Activated B cell treated with CpG ODN at 0.5 μM for 24 hours (primary cell): Measurements from ENCODE around the gene CALR3. TPM values are rescaled to one million over a fixed set of nuclear protein-coding genes. Genes with fewer than 3 reads are reported as not detected.
"Not testable (repeated sequence)": the region's sequence is repeated elsewhere in the genome, so short reads cannot be mapped to it uniquely, and the experiment has no call there.

ENCODE experiments used
- ATAC-seq: fragments of 200-7000 bp; cut with Tn5 transposase; one replicate; pipeline ENCODE4 v1.10.0; 2021; ENCODE audit warnings: low read depth, mild to moderate bottlenecking, moderate library complexity
- CTCF ChIA-PET: fragments of 350-600 bp; sonication (Branson Sonifier 250); formaldehyde crosslinking; loops from one replicate; lab custom pipeline; 2021; ENCODE audit warnings: antibody characterized with exemption; lab: Charles Lee
- POLR2A ChIA-PET: fragments of 350-600 bp; sonication (Branson Sonifier 250); formaldehyde crosslinking; loops from one replicate; lab custom pipeline; 2021; ENCODE audit warnings: antibody characterized with exemption; lab: Charles Lee
- DNase-seq: peaks from one replicate; pipeline ENCODE4 v3.0.0; 2022
- H3K27ac Mint-ChIP-seq: one replicate; pipeline ENCODE4 v1.8.0; 2020; ENCODE audit warnings: mixed read lengths
- H3K27me3 Mint-ChIP-seq: one replicate; pipeline ENCODE4 v1.8.0; 2021; ENCODE audit warnings: mixed read lengths
- H3K36me3 Mint-ChIP-seq: one replicate; pipeline ENCODE4 v1.8.0; 2021; ENCODE audit warnings: low read depth, mixed read lengths
- H3K4me1 Mint-ChIP-seq: one replicate; pipeline ENCODE4 v1.8.0; 2021; ENCODE audit warnings: mixed read lengths
- H3K4me3 Mint-ChIP-seq: one replicate; pipeline ENCODE4 v1.8.0; 2020; ENCODE audit warnings: mild to moderate bottlenecking, mixed read lengths
- H3K9me3 Mint-ChIP-seq: one replicate; pipeline ENCODE4 v1.8.0; 2020; ENCODE audit warnings: mixed read lengths
- intact Hi-C: fragments of 100-400 bp; cut with micrococcal nuclease; formaldehyde crosslinking; loops from one replicate; pipeline ENCODE4 v1.15.1; 2024
- total RNA-seq: library from RNA; stranded (reverse); gene quantifications from 2 replicates; pipeline ENCODE4 v1.2.3, GENCODE V29; 2022
- TF ChIP-seq, protein P1 (sequence below): fragments of 200-600 bp; IDR thresholded peaks from one replicate; pipeline ENCODE4 v1.8.0; 2022; ENCODE audit warnings: antibody characterized with exemption, mild to moderate bottlenecking

CALR3 gene
- total RNA-seq, 1 donor from 2014 or later: not detected

DNA sequence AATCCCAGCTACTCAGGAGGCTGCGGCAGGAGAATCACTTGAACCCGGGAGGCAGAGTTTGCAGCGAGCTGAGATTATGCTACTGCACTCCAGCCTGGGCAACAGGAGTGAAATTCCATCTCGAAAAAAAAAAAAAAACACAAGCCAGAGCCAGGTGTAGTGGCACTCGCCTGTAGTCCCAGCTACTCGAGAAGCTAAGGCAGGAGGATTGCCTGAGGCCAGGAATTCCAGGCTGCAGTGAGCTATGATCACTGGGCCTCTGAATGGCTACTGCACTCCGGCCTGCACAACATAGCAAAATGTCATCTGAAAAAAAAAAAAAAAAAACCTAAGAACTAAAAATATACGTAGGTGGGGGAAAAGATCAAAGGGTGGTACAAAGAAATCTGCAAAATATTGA is 43.6 kb downstream of the CALR3 start:
- peaks cover 17% of the 10 kb centered on the region for H3K36me3 Mint-ChIP-seq
- H3K27me3 Mint-ChIP-seq: no peaks in the 10 kb centered on the region
- H3K27ac Mint-ChIP-seq: no peak overlapping the region
- peaks cover 67% of the 10 kb centered on the region for H3K4me1 Mint-ChIP-seq
- POLR2A ChIA-PET: interaction anchor here (0.6 to 0.9 kb wide), 3 partner anchors 13 to 937 kb away, joined by 3 to 4 read pairs (median 4); no protein-coding TSS in a partner anchor
- H3K9me3 Mint-ChIP-seq: peaks cover 5% of the 10 kb centered on the region
- DNase-seq (no peak), ATAC-seq (no peak)
- H3K4me3 Mint-ChIP-seq: no peak overlapping the region
- intact Hi-C loops: no loop called here
- TF ChIP-seq, protein P1, sequence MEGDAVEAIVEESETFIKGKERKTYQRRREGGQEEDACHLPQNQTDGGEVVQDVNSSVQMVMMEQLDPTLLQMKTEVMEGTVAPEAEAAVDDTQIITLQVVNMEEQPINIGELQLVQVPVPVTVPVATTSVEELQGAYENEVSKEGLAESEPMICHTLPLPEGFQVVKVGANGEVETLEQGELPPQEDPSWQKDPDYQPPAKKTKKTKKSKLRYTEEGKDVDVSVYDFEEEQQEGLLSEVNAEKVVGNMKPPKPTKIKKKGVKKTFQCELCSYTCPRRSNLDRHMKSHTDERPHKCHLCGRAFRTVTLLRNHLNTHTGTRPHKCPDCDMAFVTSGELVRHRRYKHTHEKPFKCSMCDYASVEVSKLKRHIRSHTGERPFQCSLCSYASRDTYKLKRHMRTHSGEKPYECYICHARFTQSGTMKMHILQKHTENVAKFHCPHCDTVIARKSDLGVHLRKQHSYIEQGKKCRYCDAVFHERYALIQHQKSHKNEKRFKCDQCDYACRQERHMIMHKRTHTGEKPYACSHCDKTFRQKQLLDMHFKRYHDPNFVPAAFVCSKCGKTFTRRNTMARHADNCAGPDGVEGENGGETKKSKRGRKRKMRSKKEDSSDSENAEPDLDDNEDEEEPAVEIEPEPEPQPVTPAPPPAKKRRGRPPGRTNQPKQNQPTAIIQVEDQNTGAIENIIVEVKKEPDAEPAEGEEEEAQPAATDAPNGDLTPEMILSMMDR: no peak
- CTCF ChIA-PET: interaction anchor here (0.7 kb wide), 1 partner anchor 39 kb away, joined by 4 read pairs; no protein-coding TSS in a partner anchor

DNA sequence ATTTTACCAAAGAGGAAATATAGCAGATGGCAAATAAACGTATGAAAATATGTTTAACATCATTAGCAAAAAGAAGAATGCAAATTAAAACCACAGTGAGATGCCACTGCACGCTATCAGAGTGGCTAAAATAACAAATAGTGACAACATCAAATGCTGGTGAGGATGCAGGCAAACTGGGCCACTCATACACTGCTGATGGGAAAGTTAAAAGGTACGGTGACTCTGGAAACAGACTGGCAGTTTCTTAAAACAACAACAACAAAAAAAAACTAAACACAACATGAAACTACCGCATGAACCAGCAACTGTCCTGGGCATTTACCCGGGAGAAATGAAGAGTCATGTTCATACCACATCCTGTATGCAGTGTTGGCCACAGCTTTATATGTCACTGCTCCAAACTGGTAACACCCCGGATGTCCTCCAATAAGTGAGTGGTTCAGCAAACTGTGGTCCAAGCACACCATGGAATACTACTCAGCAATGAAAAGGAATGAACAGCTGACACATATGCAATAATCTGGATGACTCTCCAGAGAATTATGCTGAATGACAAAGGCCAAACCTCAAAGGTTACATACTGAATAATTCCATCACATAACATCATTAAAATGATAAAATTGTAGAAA is 46.5 kb downstream of the CALR3 start:
- DNase-seq: no peak
- H3K4me1 Mint-ChIP-seq: peaks cover 77% of the 10 kb centered on the region

DNA sequence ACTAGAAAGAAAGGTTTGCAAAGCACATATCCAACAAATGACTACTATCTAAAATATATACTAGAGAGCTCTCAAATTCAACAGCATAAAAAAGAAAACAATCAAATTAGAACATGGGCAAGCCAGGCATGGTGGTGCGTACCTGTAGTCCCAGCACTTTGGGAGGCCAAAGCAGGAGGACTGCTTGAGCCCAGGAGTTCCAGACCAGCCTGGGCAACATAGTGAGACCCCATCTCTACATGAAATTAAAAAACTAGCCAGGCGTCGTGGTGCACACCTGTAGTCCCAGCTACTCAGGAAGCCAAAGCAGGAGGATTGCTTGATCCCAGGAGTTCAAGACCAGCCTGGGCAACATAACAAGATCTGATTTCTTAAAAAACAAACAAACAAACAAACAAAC is 47.1 kb downstream of the CALR3 start:
- Mint-ChIP-seq H3K36me3 (peaks cover 17% of the 10 kb centered on the region), H3K4me3 (peak overlapping the region; percentile 67), H3K4me1 (peaks cover 77% of the 10 kb centered on the region), H3K27ac (peak overlapping the region; percentile 95)
- not testable (repeated sequence) for H3K27me3 Mint-ChIP-seq, ATAC-seq, DNase-seq, H3K9me3 Mint-ChIP-seq
- ChIA-PET POLR2A (interaction anchor here (0.5 to 7.3 kb wide), 16 partner anchors 8 to 858 kb away, joined by 3 to 126 read pairs (median 3); partner anchors contain the start of genes C19orf44, CALR3, KLF2 and TPM4), CTCF (interaction anchor here (1.2 kb wide), 1 partner anchor 22 kb away, joined by 3 read pairs; no protein-coding TSS in a partner anchor)
- intact Hi-C loops: loop anchor here (5.0 kb wide), 1 partner anchor 178 kb away; the partner anchor contains the start of gene MED26

More for the DNA sequence above, 46.5 kb downstream of the CALR3 start:
- POLR2A ChIA-PET: interaction anchor here (0.5 to 7.3 kb wide), 23 partner anchors 8 to 857 kb away, joined by 3 to 126 read pairs (median 3); partner anchors contain the start of genes C19orf44, CALR3, KLF2 and TPM4
- H3K9me3 Mint-ChIP-seq: peaks cover 5% of the 10 kb centered on the region
- H3K4me3 Mint-ChIP-seq: peak overlapping the region; percentile 67
- peak overlapping the region; percentile 95 for H3K27ac Mint-ChIP-seq
- H3K27me3 Mint-ChIP-seq: no peaks in the 10 kb centered on the region
- peaks cover 17% of the 10 kb centered on the region for H3K36me3 Mint-ChIP-seq
- TF ChIP-seq, protein P1: no peak
- ATAC-seq: peak; percentile 25
- CTCF ChIA-PET: interaction anchor here (1.2 kb wide), 1 partner anchor 21 kb away, joined by 3 read pairs; no protein-coding TSS in a partner anchor
- intact Hi-C loops: loop anchor here (5.0 kb wide), 1 partner anchor 178 kb away; the partner anchor contains the start of gene MED26

DNA sequence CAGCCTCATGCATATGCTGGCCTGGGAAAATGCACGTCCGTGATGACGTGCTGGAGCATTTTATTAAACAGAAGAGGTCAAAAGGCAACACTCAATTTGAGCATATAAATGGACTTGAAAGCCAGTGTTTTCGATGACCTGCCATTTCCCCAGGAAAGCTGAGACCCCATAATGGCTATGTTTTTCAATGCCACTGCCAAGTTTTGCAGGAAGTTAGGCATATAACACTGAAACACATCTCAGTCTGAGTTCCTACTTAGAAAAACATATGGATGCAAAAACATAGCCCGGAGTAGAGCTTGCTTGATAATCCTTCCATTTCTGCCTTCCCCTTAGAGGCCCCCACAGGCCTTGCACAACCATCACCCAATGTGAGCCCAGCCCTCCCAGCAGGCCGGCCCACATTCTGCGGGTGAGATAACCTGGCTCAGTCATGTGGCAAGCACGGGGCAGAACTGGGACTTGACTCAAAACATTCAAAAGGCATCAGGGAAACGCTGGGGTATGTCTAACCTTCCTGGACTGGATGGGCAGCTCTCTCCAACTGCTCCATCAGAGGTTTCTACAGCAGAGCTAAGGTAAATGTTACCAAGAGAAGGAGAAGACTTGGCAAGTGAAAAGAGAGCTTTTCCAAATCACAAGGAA is 49.1 kb downstream of the CALR3 start:
- intact Hi-C loops: loop anchor here (1.0 to 5.0 kb wide), 3 partner anchors 49 to 180 kb away; partner anchors contain the start of genes C19orf44, CALR3, CHERP and MED26
- peak; percentile 43 for ATAC-seq
- TF ChIP-seq, protein P1: no peak
- H3K27me3 Mint-ChIP-seq: no peaks in the 10 kb centered on the region
- H3K4me3 Mint-ChIP-seq: peak overlapping the region; percentile 64
- ChIA-PET CTCF (no interaction called here), POLR2A (interaction anchor here (0.5 to 7.3 kb wide), 13 partner anchors 10 to 1652 kb away, joined by 3 to 126 read pairs (median 4); partner anchors contain the start of genes C19orf44 and CALR3)
- H3K27ac Mint-ChIP-seq: peak overlapping the region; percentile 95
- DNase-seq: peak; percentile 52
- H3K4me1 Mint-ChIP-seq: peaks cover 94% of the 10 kb centered on the region
- H3K9me3 Mint-ChIP-seq: peaks cover 6% of the 10 kb centered on the region
- peaks cover 24% of the 10 kb centered on the region for H3K36me3 Mint-ChIP-seq

DNA sequence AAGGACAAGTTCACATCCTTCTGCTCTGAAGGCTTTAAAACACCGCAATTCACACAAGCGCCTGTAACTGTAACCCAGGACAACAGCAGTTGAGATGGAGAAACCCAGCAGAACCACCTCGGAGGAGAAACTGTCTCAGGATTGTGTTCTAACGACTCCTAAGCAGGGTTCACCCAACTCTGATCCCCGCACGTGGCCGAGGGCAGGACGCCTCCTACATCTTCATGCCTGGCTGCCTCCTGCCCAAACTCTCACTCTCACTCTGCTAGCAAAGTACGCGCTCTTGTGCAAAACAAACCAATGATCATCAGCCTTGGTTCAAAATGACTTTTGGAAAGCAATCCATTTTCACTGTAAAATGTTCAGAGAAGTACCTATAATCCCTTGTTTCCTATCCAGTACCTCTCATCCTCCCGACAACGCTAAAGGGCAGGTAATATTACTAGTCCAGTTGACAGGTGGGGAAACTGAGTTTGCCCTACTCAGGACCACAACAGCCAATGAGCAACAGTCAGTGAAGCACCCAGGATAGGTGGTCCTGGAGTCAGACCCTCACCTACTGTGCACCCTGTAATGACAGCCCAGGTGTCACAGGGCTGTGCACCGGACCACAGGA is 49.8 kb downstream of the CALR3 start:
- peak; percentile 33 for DNase-seq
- peak overlapping the region; percentile 64 for H3K4me3 Mint-ChIP-seq
- ChIA-PET POLR2A (interaction anchor here (0.5 to 7.3 kb wide), 13 partner anchors 12 to 1653 kb away, joined by 3 to 126 read pairs (median 4); partner anchors contain the start of genes C19orf44, CALR3 and HSH2D), CTCF (no interaction called here)
- intact Hi-C loops: loop anchor here (2.0 to 5.0 kb wide), 2 partner anchors 97 to 181 kb away; partner anchors contain the start of genes CHERP and MED26
- ATAC-seq: peak; percentile 18
- H3K9me3 Mint-ChIP-seq: peaks cover 6% of the 10 kb centered on the region
- H3K4me1 Mint-ChIP-seq: peaks cover 99% of the 10 kb centered on the region
- no peaks in the 10 kb centered on the region for H3K27me3 Mint-ChIP-seq
- peak overlapping the region; percentile 95 for H3K27ac Mint-ChIP-seq
- TF ChIP-seq, protein P1: no peak
- peaks cover 28% of the 10 kb centered on the region for H3K36me3 Mint-ChIP-seq
